WERI-Rb-1 (cell line): ENCODE results near the gene CCDC136.

Source experiments
- DNase-seq: peaks from one replicate; pipeline ENCODE4 v3.0.0-alpha.2; 2020
- H3K27ac ChIP-seq: fragments of 250-450 bp; sonication (Bioruptor Pico); 2 replicates; pipeline ENCODE4 v1.5.1; 2020; ENCODE audit warnings: mild to moderate bottlenecking, moderate library complexity
- H3K27me3 ChIP-seq: fragments of 250-450 bp; sonication (Bioruptor Pico); 2 replicates; pipeline ENCODE4 v1.5.1; 2021; ENCODE audit warnings: mild to moderate bottlenecking, low read depth, moderate library complexity; ENCODE audit not compliant: insufficient read depth, severe bottlenecking
- H3K36me3 ChIP-seq: fragments of 250-450 bp; sonication (Bioruptor Pico); 2 replicates; pipeline ENCODE4 v1.5.1; 2020; ENCODE audit warnings: mild to moderate bottlenecking, moderate library complexity
- H3K4me3 ChIP-seq: 2 replicates; pipeline ENCODE4 v1.5.1; 2011; ENCODE audit warnings: low read depth, mild to moderate bottlenecking, control low read depth, low read length
- H3K9me3 ChIP-seq: fragments of 250-450 bp; sonication (Bioruptor Pico); 2 replicates; pipeline ENCODE4 v1.5.1; 2021; ENCODE audit warnings: mild to moderate bottlenecking, moderate library complexity; ENCODE audit not compliant: severe bottlenecking
- CTCF ChIP-seq: IDR thresholded peaks from 2 replicates; pipeline ENCODE4 v1.5.1; 2011; ENCODE audit warnings: low read depth, mild to moderate bottlenecking, control low read depth, inconsistent platforms, low read length

The CCDC136 gene

DNA sequence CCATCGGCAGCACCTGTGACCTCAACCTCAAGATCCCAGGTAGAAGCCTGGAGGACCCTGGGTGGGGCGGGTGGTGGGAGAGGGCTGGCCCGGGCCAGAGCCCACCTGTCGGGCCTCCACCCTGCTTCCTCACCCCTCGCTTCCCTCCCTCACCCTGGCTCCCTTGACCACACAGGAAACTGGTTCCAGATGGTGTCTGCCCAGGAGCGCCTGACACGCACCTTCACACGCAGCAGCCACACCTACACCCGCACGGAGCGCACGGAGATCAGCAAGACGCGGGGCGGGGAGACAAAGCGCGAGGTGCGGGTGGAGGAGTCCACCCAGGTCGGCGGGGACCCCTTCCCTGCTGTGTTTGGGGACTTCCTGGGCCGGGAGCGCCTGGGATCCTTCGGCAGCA is 62.0 kb downstream of the CCDC136 start:
- no peaks in the 10 kb centered on the region for H3K9me3 ChIP-seq
- H3K36me3 ChIP-seq, result no peaks in the 10 kb centered on the region
- no peaks in the 10 kb centered on the region for H3K27me3 ChIP-seq
- no peak overlapping the region for H3K27ac ChIP-seq
- TF ChIP-seq CTCF, result no peak
- DNase-seq, result no peak
- H3K4me3 ChIP-seq, result no peak overlapping the region

GRCh38 chr7:128854396-128854795 is 62.6 kb downstream of the CCDC136 start:
- H3K36me3 ChIP-seq, result no peaks in the 10 kb centered on the region
- no peaks in the 10 kb centered on the region for H3K9me3 ChIP-seq
- H3K4me3 ChIP-seq, result no peak overlapping the region
- H3K27me3 ChIP-seq, result no peaks in the 10 kb centered on the region
- no peak for DNase-seq
- no peak for TF ChIP-seq CTCF
- H3K27ac ChIP-seq, result no peak overlapping the region

GRCh38 chr7:128855559-128855958 is 63.8 kb downstream of the CCDC136 start:
- no peaks in the 10 kb centered on the region for H3K27me3 ChIP-seq
- H3K4me3 ChIP-seq, result no peak overlapping the region
- no peaks in the 10 kb centered on the region for H3K9me3 ChIP-seq
- DNase-seq, result no peak
- no peaks in the 10 kb centered on the region for H3K36me3 ChIP-seq
- TF ChIP-seq CTCF, result no peak
- H3K27ac ChIP-seq, result no peak overlapping the region

DNA sequence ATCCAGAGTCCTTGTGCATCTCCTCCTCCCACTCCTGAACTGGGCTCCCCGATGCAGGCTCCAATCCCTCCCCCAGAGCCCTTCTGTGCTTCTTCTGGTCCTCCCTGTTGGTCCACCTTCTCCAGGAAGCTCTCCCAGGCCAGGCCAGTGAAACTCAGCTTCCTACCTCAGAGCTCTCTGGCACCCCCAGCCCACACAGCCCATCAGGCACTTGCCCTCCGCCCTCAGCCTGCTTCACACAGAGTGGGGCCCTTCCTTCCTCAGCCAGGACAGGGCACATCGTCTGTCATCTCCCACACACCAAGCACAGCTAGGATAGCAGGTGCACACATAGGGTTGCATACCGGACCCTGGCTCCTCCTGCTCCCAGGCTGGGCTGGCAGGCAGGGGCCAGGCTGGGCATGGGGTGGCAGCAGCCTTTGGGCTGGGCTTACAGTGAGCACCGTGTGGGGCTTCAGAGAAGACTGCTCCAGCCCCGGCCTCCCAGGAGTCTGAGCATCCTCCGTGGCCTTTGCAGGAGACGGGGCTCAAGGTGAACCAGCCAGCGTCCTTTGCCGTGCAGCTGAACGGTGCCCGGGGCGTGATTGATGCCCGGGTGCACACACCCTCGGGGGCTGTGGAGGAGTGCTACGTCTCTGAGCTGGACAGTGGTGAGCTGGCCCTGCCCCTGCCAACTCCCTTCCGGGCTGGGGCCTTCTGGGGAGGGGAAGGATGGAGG is 64.4 kb downstream of the CCDC136 start:
- no peak for TF ChIP-seq CTCF
- no peak overlapping the region for H3K4me3 ChIP-seq

GRCh38 chr7:128858380-128859231 is 66.8 kb downstream of the CCDC136 start:
- no peak overlapping the region for H3K4me3 ChIP-seq
- H3K27ac ChIP-seq, result no peak overlapping the region
- H3K27me3 ChIP-seq, result no peaks in the 10 kb centered on the region
- no peak for DNase-seq
- H3K9me3 ChIP-seq, result no peaks in the 10 kb centered on the region
- no peak for TF ChIP-seq CTCF
- no peaks in the 10 kb centered on the region; the same call in 1 of the 2 replicates for H3K36me3 ChIP-seq

More for the DNA sequence above, 64.4 kb downstream of the CCDC136 start:
- no peak overlapping the region for H3K27ac ChIP-seq
- no peaks in the 10 kb centered on the region for H3K27me3 ChIP-seq
- no peaks in the 10 kb centered on the region for H3K9me3 ChIP-seq
- no peak for DNase-seq
- H3K36me3 ChIP-seq, result no peaks in the 10 kb centered on the region
